LNCAP (cell line): ENCODE results near the gene HYPK.

ENCODE experiments used
- TF ChIP-seq, protein P1 (sequence below): fragments of 450-650 bp; IDR thresholded peaks from 2 replicates; pipeline ENCODE4 v1.5.1; 2017; ENCODE audit warnings: mild to moderate bottlenecking

Gene HYPK

DNA sequence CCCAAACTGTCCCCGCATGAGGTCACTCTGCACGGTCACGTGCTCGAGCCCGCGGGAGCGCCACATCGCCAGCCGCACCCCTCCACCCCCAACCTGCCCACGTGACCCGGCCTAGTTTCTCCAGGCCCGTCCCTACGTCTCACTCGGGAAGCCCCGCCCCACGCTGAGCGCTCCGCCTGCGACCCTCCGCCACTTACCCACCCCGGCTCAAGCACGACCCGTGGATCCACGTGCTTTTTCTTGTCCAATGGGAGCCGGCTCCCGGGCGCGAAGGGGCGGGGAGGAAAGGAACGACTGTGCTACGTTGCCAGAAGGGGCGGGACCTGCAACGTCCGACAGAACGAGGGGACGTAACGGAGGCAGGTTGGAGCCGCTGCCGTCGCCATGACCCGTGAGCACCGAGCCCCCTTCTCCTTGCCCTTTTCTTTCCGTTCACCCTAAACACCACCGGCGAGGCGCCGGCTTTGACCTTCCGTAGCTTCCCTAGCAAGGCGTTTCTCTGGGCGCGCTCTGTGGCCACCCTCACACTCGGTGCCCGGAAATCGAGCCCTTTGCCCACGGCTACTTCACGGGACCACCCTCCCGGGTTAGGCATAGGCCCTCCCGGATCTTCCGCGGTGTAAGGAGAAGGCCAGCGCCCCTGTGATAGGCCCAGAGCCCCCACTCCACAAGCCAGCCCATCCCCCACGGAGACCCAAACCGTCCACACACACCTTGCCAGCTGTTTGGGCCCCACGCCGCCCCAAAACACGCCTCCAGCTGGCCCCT lies 8.2 kb upstream of the HYPK start, which contains the start of gene SERF2:
SERF2 (plus strand) TSS at position 328 of the 768 bp plus-strand sequence; CDS start at position 385, 57 bp downstream.
- TF ChIP-seq, protein P1, sequence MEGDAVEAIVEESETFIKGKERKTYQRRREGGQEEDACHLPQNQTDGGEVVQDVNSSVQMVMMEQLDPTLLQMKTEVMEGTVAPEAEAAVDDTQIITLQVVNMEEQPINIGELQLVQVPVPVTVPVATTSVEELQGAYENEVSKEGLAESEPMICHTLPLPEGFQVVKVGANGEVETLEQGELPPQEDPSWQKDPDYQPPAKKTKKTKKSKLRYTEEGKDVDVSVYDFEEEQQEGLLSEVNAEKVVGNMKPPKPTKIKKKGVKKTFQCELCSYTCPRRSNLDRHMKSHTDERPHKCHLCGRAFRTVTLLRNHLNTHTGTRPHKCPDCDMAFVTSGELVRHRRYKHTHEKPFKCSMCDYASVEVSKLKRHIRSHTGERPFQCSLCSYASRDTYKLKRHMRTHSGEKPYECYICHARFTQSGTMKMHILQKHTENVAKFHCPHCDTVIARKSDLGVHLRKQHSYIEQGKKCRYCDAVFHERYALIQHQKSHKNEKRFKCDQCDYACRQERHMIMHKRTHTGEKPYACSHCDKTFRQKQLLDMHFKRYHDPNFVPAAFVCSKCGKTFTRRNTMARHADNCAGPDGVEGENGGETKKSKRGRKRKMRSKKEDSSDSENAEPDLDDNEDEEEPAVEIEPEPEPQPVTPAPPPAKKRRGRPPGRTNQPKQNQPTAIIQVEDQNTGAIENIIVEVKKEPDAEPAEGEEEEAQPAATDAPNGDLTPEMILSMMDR = no peak

DNA sequence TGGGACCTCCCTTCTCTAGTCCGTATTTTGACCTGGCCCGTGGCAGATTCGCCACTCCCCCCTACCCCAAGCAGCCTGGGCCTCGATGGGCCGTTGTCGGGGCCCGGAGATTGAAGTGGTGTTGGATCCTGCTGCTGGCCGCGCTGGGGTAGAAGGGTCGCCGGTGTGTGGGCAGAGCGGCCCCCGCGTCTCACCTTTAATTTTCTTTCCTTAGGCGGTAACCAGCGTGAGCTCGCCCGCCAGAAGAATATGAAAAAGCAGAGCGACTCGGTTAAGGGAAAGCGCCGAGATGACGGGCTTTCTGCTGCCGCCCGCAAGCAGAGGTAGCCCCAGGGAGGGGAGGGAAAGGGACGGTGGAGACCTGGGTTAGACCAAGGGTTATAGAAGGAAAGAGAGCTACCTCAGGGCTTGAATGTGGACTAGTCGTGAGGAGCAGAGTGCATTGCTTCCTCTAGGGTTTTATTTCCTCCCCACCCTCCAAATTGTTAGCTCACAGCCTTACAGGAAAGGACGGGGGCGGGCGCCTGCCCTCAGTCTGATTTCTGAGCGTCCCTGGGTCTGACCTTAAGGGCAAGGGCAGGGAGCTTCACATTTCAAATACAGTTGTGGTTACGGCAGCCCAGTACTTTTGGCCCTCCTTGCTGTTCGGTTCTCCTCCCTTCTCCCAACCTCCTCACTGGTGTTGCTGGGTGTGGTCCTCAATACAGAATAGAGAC lies 7.5 kb upstream of the HYPK start:
- TF ChIP-seq, protein P1 = no peak

DNA sequence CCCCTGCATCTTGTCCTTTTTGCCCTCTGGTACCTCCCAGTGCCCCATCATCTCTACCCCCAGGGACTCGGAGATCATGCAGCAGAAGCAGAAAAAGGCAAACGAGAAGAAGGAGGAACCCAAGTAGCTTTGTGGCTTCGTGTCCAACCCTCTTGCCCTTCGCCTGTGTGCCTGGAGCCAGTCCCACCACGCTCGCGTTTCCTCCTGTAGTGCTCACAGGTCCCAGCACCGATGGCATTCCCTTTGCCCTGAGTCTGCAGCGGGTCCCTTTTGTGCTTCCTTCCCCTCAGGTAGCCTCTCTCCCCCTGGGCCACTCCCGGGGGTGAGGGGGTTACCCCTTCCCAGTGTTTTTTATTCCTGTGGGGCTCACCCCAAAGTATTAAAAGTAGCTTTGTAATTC lies 6.8 kb upstream of the HYPK start:
- TF ChIP-seq, protein P1 = no peak

DNA sequence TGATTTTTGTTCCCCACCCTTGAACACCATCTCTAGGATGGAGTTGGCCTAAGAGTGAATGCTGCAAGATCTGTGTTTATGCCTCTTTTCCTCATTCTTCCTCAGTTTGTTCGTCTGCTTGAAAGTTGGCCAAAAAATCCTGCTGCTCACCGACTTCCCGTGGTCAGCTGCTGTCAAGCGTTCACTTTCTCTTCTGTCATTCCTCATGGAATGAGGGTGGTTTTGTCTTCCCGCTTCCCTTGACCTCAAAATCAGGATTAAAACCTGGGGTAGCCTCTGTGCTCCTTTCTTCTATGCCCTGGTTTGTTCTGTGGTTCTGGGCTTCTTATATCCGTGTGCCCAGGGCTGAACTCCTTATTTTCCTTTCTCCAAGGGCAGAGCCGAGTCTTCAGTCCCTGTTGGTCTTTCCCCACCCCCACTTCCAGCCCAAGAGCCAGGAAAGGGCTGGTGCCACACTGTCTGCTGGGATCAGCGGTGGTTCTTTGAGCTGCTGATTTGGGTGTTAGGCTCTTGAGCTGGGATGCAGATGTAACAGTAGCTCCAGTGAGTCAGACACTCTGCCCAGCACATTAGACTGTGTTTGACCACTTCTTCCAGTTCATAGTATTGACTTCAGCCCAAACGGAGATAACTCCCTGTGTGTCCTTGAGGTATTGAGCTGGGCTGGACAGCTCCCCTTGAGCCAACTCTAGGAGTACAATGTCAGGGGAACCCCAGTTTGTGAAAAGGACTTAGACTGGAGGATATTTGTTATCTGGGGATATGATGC lies 5.9 kb upstream of the HYPK start:
- TF ChIP-seq, protein P1 = no peak

DNA sequence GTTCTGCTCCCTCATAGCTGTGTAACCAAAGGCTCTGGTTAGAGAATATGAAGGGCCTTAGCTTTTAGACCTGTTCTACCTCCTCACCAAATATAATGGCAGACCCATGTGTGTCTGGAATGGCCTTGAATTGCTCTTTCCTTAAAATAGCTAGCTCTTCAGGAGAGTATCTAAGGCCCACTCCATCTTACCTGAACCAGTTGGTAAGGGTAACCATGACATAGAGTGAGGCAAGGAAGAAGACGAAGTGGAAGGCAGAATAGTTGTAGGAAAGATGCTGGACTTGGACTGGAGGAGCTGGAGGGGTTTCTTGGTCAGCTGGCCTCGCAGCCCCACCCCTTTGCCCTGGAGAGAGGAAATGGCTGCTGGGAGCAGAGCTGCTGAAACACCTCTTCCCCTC lies 5.2 kb upstream of the HYPK start:
- TF ChIP-seq, protein P1 = no peak

DNA sequence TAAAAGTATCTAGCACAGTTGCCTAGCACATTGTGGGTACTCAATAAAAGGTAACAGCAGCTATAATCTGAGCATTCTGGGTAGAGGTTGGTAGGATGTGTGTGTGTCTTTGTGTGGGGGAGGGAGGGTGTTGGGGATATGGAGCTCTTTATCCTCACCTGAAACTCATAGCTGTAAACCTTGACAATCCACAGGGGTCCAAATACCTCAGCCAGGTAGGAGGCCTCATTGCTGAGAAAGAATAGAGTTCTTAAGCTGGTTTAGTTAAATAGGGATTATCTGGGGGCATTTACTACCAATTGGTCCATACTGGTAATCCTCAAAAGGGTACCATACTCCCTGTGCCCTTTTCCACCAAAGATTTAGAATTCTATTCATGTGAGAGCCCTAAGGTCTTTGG lies 4.4 kb upstream of the HYPK start:
- TF ChIP-seq, protein P1 = no peak

DNA sequence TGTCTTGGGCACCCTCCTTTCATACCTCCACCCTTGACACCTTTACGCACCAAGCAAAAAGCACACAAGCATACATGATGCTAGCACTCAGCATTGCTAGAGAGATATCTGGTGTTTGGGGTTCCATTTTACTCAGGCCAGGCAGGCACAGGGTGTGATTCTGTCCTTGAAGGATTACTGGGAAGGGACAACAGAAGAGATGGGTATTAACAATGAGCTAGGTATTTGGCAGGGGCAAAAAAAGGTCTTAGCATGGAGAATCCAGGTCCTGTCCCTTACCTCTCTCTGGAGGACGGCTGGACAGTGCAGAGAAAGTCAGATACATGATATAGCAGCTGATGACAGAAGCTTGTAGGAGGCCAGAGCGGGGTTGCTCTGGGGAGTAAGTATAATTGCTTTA lies 3.8 kb upstream of the HYPK start:
- TF ChIP-seq, protein P1 = no peak
